K562 (cell line): ENCODE measurements around the gene ART1.

ENCODE experiments used
- GABPB1 ChIP-seq: sonication (generic); formaldehyde crosslinking; IDR thresholded peaks from 2 replicates; pipeline ENCODE4 v1.8.0; 2022; ENCODE audit warnings: mild to moderate bottlenecking, missing genetic modification reagents
- NR1H2 ChIP-seq: sonication (generic); formaldehyde crosslinking; IDR thresholded peaks from 2 replicates; pipeline ENCODE4 v1.4.0; 2020; ENCODE audit warnings: mild to moderate bottlenecking, missing genetic modification reagents
- POLR2AphosphoS5 ChIP-seq: IDR thresholded peaks from 2 replicates; pipeline ENCODE4 v1.6.1; 2011; ENCODE audit warnings: mild to moderate bottlenecking, low read depth, low read length, moderate library complexity; ENCODE audit not compliant: control insufficient read depth, insufficient read depth
- REST ChIP-seq, 2 experiments: fragments of 450-650 bp; formaldehyde crosslinking in 1 of 2; IDR thresholded peaks; 2 replicates each; pipeline versions ENCODE4 v1.4.0 to v1.6.1; 2014 to 2020; ENCODE audit warnings: mild to moderate bottlenecking in 2 of 2, borderline replicate concordance in 1 of 2, low read depth in 1 of 2
- SP1 ChIP-seq: sonication (generic); formaldehyde crosslinking; IDR thresholded peaks from 2 replicates; pipeline ENCODE4 v1.8.1; 2022; ENCODE audit warnings: mild to moderate bottlenecking, missing genetic modification reagents
- ZBTB8A ChIP-seq: fragments of 450-650 bp; IDR thresholded peaks from 2 replicates; pipeline ENCODE4 v1.6.1; 2018; ENCODE audit warnings: mild to moderate bottlenecking, moderate library complexity; ENCODE audit not compliant: partially characterized antibody

- TF ChIP-seq NR1H2 (no peak), SP1 (CRISPR knock-in tag) (no peak), POLR2AphosphoS5 (no peak), ZBTB8A (no peak), REST (IDR thresholded peaks at IDR 0.05; ENCODE audit: borderline replicate concordance) (no peak), REST (CRISPR knock-in tag; IDR thresholded peaks at IDR 0.05; ENCODE audit: low read depth) (no peak), GABPB1 (CRISPR knock-in tag) (no peak)
Measured at GRCh38 chr11:3658252-3658651, 13.3 kb downstream of the ART1 start.
